ENCODE results near the gene ZBTB20. TPM values are rescaled to one million over a fixed set of nuclear protein-coding genes. Genes with fewer than 3 reads are reported as not detected.

The ZBTB20 gene
- total RNA-seq, 1 donor from 2014 or later: 30.4 TPM

DNA sequence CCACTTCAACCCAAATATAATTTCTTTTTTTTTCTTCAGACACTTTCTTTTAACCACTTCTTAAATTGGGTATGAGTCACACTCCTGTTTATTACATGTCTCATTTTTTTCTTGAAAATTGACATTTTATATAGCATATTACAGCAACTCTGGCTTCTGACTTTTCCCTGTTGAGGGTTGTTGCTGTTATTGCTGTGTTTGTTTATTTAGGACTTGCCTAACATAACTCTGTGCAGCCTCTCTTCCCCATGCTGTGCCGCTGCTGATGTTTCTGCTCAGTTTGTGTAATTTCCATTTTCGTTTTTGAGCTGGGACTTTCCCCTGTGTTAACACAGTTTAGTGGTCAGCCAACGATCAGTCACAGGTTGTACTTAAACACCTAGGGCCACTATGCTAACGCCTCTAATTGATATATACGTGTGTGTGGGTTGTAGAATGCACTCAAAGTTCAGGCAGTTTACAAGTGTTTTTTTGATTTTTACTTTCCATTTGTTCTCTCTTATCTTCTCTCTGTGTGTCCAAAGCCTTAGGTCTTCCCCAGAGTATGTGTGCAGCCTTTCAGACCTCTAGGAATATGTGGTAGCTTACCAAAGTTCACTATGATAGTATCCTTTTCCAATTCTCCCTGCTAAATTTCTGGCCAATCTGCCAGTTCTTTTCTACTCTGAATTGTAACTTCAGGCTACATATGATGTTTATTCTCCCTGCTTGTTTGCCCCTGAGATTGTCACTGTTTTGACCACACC, 337.2 kb downstream of the ZBTB20 start:
- peaks cover 3% of the 10 kb centered on the region for H3K36me3 Mint-ChIP-seq
- TF ChIP-seq, protein P1, sequence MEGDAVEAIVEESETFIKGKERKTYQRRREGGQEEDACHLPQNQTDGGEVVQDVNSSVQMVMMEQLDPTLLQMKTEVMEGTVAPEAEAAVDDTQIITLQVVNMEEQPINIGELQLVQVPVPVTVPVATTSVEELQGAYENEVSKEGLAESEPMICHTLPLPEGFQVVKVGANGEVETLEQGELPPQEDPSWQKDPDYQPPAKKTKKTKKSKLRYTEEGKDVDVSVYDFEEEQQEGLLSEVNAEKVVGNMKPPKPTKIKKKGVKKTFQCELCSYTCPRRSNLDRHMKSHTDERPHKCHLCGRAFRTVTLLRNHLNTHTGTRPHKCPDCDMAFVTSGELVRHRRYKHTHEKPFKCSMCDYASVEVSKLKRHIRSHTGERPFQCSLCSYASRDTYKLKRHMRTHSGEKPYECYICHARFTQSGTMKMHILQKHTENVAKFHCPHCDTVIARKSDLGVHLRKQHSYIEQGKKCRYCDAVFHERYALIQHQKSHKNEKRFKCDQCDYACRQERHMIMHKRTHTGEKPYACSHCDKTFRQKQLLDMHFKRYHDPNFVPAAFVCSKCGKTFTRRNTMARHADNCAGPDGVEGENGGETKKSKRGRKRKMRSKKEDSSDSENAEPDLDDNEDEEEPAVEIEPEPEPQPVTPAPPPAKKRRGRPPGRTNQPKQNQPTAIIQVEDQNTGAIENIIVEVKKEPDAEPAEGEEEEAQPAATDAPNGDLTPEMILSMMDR (IDR thresholded peaks at IDR 0.05; ENCODE audit: unreplicated experiment): no peak
- H3K4me3 Mint-ChIP-seq: no peak overlapping the region
- H3K27me3 Mint-ChIP-seq (ENCODE audit: low read depth): no peaks in the 10 kb centered on the region
- no peak for DNase-seq (ENCODE audit: low spot score in 2 of 2, unreplicated experiment in 2 of 2)
- peaks cover 11% of the 10 kb centered on the region for H3K9me3 Mint-ChIP-seq
- H3K4me1 Mint-ChIP-seq: no peaks in the 10 kb centered on the region
- no peak overlapping the region for H3K27ac Mint-ChIP-seq

DNA sequence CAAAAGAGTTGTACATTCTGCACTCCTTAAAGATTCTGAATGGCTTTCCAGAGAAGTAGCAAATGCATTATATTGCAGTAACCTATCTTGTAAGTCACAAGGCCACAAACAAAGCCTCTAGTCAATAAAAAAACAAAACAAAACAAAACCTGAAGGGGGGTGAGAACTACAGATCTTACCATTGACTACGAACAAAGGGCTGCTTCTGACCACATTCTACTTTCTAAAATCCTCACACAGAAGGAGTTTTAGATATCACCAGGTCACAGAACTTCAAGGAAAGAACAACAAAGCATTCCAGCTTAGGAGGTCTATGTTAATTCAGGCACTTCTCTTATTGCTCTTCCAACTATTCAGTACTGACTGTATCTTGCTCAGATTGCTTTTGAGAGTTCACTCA, 343.0 kb downstream of the ZBTB20 start:
- Mint-ChIP-seq H3K27ac (no peak overlapping the region), H3K4me1 (no peaks in the 10 kb centered on the region), H3K36me3 (no peaks in the 10 kb centered on the region), H3K27me3 (ENCODE audit: low read depth) (no peaks in the 10 kb centered on the region), H3K9me3 (peaks cover 8% of the 10 kb centered on the region), H3K4me3 (no peak overlapping the region)
- no peak for DNase-seq (ENCODE audit: low spot score in 2 of 2, unreplicated experiment in 2 of 2)
- TF ChIP-seq, protein P1 (IDR thresholded peaks at IDR 0.05; ENCODE audit: unreplicated experiment): no peak

DNA sequence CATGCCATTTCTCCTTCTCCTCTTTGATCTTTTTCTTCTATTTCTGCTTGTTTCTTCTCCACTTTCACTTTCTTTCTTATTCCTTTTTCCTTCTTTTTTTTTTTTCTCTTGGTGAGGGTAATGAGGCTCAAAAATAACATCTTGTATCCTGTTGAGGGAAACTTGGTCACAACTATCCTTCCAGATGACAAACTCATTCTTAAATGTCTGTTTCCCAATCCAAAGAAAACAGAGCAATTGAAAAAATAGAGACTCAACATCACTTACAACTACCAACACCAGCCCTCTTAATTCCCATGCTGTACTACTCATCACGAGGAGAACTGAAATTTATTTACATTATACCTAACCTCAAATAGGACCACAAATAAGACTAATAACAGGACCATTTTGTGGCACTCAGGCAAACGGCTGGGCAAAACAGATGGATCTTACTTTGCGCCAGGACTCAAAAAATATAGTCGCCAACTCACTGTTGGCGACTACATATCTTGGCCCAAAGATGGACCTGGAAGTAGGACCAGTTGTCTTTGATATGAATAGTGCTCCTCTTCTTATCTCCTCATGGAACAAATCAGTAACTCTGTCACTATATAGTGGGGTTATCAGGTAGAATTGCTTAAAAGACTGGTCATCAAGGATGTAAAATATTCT, 343.9 kb downstream of the ZBTB20 start:
- no peak overlapping the region for H3K27ac Mint-ChIP-seq
- no peaks in the 10 kb centered on the region for H3K27me3 Mint-ChIP-seq (ENCODE audit: low read depth)
- H3K36me3 Mint-ChIP-seq: no peaks in the 10 kb centered on the region
- peaks cover 3% of the 10 kb centered on the region for H3K9me3 Mint-ChIP-seq
- TF ChIP-seq, protein P1 (IDR thresholded peaks at IDR 0.05; ENCODE audit: unreplicated experiment): no peak
- no peak for DNase-seq (ENCODE audit: low spot score in 2 of 2, unreplicated experiment in 2 of 2)
- H3K4me3 Mint-ChIP-seq: no peak overlapping the region
- no peaks in the 10 kb centered on the region for H3K4me1 Mint-ChIP-seq

DNA sequence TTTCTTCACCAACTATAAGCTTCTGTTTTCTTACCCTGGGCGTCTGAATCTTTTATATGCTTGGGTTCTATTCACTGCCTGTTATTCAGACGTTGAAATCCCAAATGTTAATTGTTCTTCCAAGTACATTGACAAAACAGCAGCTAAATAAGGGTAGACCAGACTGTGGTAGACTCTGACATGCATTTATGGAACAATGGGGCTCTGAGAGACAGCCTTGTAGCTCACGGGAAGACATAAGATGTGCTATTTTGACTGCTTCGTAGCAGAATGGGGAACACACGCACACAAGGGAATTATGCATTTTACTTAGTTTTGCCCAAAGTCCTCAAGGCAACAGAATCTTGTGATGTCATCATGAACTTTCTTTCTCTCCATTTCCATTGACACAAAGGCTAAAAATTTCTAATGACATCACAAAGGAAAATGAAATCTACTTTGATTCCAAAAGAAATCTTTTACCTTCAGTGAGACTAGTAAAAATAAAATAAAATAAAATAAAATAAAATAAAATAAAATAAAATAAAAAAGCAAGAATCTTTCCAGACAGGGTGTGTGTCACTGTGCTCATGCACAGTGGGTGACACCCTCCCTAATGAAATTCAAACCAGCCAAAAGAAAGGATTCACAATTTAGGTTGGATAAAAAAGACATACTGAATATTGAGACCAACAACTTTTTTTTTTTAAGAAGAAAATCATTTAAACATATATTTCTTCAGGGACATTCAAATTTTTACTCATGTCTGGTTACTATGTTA, 346.6 kb downstream of the ZBTB20 start:
- no peak for DNase-seq (ENCODE audit: low spot score in 2 of 2, unreplicated experiment in 2 of 2)
- Mint-ChIP-seq H3K4me1 (no peaks in the 10 kb centered on the region), H3K9me3 (no peaks in the 10 kb centered on the region), H3K4me3 (no peak overlapping the region), H3K27me3 (ENCODE audit: low read depth) (no peaks in the 10 kb centered on the region), H3K27ac (no peak overlapping the region), H3K36me3 (no peaks in the 10 kb centered on the region)
- TF ChIP-seq, protein P1 (IDR thresholded peaks at IDR 0.05; ENCODE audit: unreplicated experiment): no peak

DNA sequence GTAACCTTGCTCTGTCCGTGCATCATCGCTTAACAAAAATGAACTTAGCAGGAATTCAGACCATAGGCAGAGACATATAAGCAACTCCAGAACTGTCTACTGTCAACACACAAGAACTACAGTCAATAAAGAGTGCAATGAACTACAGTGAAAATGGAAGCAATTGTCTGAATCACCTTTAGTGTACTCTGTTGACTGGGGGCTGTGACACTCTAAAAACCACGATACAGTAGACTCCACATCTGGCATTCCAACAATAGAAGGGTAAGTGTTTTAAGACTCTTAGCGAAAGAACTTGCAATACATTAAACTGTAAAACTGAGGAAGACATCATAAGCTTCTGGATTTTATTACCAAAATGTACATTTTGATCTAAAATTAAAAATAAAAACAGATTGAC, 347.3 kb downstream of the ZBTB20 start:
- Mint-ChIP-seq H3K4me3 (no peak overlapping the region), H3K4me1 (no peaks in the 10 kb centered on the region), H3K27me3 (ENCODE audit: low read depth) (no peaks in the 10 kb centered on the region), H3K9me3 (no peaks in the 10 kb centered on the region), H3K36me3 (no peaks in the 10 kb centered on the region), H3K27ac (no peak overlapping the region)
- DNase-seq (ENCODE audit: low spot score in 2 of 2, unreplicated experiment in 2 of 2): no peak
- TF ChIP-seq, protein P1 (IDR thresholded peaks at IDR 0.05; ENCODE audit: unreplicated experiment): no peak

All from mesothelial cell of epicardium (in vitro differentiated cells).